GM19438 (cell line): ENCODE data around the gene OR13J1.
"Not testable (repeated sequence)": the region's sequence is repeated elsewhere in the genome, so short reads cannot be mapped to it uniquely, and the experiment has no call there.

ENCODE experiments used
- ATAC-seq: cut with Tn5 transposase; IDR thresholded peaks from one replicate; pipeline ENCODE4 v1.9.1; 2021; ENCODE audit warnings: low read depth; ENCODE audit not compliant: unreplicated experiment

Gene OR13J1

DNA sequence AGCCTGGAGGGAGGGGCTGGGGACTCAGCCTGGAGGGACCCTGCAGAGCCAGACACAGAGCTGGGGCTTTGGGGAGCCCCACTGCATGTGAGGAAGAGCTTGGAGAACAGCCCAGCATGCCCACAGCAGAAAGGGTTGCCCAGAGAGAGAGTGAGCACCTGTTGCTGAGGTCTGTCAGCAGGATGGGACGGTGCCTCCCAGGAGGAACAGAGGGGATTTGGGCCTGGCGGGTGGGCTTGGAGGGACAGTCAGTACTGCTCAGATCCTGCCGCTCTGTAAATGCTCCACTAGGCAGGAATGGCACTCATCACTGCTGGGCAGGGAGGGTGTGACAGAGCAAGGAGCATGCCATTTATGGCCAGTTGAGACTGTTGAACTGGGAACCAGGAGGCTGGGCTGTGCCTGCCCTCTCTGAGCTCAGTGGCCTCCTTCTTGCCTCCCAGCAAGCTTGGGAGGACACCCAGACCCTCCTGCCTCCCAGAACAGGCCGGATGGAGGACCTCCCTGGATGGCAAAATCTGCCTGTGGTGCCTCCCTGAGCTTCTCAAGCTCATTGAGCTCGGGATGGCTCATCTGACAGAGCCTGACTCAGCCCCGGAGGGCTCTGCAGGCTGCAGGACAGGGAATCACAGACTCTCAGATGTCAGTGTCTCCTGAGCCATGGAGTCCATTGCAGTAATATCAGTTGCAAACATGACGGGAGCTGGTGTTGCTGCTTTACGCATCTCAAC, 35.0 kb upstream of the OR13J1 start:
- no peak for ATAC-seq

DNA sequence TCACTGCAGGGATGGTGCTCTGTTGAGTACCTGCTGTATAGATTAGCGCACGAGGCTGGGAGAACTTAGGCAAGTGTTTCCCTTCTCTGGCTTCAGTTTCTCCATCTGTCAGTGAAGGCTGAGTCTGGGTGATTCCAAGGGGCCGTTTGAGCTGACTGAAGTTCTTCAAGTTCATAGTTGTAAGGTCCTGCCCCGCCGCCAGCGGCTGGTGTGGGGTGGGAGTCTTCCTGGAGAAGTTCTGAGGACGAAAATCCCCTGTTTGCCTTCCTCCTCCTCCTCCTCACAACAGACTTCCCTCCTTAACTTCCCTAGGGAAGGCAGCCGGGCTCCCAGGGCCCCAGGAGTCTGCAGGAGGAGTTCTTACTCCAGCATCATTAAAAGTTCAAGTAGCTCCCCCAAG, 34.1 kb upstream of the OR13J1 start:
- ATAC-seq = no peak

DNA sequence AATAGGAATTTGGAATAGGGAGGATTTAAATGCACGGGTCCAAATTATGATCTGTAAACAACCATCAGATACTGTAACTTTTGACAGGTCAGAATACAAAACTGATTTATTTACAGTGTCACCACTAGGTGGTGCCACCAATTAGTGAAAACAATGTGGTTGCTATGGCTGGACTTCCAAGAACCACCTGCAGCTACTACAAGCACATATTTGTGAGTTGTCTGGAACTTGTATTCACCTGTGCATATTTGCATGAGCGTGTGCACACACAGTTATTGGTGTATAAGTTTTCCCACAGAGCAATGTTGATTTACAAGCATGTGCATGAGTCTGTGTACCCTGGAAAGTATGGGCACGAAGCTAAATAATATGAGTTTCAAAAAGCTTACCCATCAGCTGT, 32.8 kb upstream of the OR13J1 start:
- no peak for ATAC-seq

DNA sequence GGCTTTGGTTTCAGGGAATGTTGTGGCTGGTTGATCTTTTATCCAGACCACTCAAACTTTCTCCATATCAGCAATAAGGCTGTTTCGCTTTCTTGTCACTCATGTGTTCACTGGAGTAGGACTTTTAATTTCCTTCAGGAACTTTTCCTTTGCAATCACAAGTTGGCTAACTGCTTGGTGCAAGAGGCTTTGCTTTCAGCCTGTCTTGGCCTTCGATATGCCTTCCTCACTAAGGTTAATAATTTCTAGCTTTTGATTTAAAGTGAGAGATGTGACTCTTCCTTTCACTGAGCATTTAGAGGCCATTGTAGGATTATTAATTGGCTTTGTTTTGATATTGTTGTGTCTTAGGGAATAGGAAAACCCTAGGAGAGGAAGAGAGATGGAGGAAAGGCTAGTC, 28.8 kb upstream of the OR13J1 start:
- ATAC-seq = no peak

DNA sequence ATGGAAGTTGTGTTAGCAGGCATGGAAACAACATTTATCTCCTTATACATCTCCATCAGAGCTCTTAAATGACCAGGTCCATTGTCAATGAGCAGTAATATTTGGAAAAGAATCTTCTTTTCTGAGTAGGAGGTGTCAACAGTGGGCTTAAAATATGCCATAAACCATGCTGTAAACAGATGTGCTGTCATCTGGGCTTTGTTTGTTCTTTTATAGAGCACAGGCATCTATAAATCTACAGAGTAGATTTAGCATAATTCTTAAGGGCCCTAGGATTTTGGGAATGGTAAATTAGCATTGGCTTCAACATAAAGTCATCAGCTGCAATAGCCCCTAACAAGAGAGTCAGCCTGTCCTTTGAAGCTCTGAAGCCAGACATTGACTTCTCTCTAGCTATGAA, 28.1 kb upstream of the OR13J1 start:
- no peak for ATAC-seq

DNA sequence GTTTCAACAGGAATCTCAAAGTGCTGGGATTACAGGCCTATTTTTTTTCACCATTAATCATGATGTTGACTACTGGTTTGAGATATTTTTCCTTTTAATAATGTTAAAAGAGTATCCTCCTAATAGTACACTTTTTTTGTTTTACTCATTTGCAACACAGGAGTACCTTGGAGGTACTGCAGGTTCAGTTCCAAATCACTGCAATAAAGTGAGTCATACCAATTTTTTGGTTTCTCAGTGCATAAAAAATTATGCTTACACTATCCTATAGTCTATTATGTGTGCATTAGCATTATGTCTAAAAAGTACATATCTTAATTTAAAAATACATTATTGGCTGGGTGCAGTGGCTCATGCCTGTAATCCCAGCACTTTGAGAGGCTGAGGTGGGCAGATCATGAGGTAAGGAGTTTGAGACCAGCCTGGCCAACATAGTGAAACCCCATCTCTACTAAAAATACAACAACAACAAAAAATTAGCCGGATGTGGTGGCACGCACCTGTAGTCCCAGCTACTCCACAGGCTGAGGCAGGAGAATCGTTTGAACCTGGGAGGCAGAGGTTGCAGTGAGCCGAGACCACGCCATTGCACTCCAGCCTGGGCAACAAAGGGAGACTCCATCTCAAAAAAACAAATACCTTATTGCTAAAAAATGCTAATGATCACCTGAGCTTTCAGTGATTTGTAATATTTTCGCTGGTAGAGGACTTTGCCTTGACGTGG, 27.3 kb upstream of the OR13J1 start:
- ATAC-seq = not testable (repeated sequence)

DNA sequence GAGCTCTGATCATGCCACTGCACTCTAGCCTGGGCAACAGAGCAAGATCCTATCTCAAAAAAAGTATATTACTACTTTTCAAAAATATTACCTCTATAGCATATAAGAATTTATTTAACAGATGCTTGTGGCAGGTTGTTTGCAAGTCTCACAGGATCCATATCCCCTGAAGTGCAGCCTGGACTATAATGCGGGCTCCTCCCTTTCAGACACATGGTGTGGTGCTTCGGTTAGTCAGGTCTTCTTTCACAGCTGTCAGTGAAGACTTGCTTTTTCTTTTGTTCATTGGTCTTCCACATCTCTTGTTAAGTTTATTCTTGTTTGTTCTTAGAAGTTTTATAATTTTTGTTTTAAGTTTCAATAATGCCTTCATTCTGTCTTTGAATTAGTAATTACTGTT, 26.4 kb upstream of the OR13J1 start:
- ATAC-seq = no peak

DNA sequence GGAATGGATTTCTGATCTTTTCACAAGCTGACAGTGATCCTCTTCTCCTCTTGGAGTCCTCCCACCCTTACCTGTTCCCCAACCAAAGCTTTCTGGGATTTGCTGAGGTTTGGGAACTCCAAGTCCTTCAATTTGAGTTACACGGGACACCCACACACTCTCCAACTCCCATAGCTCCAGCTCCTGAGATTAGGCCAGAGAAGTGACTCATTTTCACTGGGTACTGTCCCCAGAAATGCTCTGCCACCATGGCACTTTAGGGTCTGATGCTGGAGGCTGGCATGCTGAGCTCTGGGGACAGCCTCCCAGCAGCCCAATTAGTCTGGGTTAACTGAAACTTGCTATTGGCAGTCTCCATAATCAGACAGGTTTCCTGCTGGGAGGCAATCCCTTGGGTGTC, 21.9 kb upstream of the OR13J1 start:
- no peak for ATAC-seq

DNA sequence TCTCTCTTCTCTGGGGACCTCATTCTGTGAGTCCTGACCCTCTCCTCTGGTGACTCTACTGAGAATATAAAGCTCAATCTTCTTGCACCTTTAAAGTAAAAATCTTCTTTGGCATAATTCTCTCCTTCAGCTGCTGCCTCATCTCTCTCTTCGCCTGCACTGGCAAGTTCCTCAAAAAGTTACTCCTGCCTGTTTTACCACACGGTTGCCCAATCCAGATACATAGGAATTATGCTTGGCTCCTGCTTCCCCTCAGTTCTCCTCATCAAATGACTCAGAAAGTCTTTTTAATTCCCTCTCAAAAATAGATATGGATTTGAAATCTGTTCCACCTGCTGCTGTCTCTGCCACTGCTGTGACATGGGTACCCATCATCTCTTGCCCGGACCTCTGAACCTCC, 21.4 kb upstream of the OR13J1 start:
- no peak for ATAC-seq

DNA sequence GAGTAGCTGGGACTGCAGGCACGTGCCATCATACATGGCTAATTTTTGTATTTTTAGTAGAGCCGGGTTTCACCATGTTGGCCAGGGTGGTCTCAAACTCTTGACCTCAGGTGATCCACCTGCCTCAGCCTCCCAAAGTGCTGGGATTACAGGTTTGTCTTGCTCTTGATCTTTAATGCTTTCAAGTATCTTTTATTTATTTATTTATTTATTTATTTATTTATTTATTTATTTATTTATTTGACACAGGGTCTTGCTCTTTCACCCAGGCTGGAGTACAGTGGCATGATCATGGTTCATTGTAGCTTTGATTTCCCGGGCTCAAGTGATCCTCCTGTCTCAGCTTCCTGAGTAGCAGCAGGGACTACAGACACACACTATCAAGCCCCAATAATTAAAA, 14.7 kb upstream of the OR13J1 start:
- not testable (repeated sequence) for ATAC-seq

DNA sequence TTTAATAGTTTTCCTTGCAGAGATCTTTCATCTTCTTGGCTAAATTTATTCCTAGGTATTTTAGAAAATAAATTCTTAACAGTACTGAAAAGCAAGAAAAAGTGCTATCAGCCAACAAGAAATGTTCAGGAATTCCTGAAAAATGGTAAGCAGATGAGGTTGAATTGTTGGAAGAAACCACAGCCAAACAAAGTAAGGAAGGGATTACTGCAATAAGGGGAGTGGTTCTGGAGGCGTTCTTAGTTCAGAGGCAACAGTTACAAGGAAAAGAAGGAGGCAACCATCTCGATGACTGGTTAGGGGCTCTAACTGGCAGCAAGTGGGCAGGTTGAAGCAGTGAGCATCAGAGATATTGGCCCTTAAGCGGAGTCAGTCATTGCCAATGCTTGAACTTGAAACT, 12.8 kb upstream of the OR13J1 start:
- ATAC-seq = no peak

DNA sequence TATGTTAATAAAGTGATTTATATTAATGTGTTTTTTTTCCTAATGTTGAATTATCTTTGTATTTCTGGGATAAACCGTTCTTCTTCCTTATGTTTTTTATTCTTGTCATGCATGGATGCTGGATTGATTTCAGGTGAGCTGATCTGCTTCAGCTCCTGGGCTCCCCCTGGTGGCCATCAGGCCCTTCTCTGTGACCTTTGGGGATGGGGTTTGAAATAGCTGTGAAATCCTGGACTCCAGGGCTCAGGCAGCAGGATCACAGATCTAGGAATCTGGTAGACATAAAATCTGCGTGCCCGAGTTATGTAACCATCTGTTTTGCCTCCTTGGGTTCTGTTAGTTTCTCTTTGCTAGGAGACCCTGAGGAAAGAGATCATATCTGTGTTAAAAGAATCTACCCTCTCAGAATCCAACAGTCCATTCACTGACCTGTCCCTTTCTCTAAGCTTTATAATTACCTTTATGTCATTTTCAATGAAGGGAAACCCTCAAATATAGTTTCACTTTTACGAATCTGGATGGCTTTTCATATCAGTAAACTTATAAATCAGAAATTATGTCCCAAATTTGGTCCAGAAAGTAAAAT, 12.2 kb upstream of the OR13J1 start:
- ATAC-seq = no peak

DNA sequence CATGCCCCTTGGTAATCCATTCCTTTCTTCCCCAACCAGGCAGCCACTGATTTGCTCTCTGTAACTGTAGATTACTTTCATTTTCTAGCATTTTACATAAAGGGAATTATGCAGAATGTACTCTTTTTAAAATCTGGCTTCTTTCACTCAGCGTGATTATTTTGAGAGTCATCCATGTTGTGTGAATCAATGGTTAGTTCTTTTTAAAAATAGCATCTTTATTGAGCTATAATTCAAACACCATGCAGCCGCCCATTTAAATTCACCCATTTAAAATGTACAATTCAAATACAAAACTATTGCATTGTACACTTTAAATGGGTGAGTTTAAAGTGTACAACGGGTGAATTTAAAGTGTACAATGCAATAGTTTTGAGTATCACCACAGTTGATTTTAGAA, 2.3 kb upstream of the OR13J1 start:
- no peak for ATAC-seq

DNA sequence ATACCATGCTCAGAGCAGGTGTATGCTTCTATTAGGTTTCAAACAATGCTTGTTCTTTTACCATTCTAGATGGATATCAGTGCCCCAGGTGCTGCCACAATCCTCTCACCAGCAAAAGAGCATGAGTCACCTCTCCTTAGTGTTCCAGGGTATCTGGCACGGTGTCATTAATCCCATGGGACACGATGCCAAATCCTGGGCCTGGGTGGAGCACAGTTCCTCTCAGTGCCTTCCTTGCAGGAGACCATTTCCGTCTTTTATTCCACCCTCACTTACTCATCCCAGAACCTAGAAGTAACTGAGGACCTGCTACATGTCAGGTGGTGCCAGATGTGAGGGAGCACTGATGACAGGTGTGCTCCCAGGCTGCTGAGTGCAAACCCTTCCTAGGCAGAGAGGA, 1.3 kb upstream of the OR13J1 start:
- ATAC-seq = no peak

DNA sequence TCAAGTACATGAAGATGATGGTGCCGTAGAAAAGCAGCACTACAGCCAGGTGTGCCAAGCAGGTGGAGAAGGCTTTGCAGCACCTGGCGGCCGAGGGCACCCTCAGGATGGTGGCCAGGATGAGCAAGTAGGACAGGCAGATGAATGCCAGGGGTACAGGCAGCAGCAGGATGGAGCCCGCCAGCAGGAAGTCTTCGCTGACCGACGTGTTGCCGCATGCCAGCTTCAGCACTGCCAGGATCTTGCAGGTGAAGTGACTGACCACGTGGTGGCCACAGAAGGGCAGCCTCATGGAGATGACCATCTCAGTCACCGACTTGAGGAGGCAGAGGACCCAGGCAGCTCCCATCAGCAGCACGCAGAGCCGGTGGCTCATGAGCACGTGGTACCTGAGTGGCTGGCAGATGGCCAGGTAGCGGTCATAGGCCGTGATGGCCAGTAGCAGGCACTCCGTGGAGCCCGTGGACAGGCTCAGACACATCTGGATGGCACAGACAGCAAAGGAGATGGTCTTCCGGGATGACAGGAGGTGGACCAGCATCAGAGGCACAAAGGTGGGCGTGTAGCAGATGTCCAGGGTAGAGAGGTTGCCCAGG, 482 bp downstream of the OR13J1 start:
- no peak for ATAC-seq

DNA sequence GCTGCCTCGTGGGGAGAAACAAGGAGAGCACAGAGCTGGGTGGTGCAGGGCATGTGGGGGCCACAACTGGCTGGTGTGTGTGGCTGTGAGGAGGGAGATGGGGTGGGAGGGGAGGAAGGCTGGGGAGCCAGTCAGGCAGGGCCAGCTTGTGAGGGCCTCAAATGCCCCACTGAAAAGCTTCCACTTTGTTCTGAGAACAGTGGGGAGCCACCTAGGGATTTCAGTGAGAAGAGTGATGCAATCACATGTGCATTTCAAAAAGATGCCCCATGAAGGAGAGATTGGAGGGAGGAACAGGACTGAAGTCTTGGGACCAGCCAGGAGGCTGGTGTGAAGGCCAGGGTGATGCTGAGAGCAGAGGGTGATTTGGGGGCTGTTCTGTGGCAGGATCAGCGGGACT, 1.3 kb downstream of the OR13J1 start:
- no peak for ATAC-seq

DNA sequence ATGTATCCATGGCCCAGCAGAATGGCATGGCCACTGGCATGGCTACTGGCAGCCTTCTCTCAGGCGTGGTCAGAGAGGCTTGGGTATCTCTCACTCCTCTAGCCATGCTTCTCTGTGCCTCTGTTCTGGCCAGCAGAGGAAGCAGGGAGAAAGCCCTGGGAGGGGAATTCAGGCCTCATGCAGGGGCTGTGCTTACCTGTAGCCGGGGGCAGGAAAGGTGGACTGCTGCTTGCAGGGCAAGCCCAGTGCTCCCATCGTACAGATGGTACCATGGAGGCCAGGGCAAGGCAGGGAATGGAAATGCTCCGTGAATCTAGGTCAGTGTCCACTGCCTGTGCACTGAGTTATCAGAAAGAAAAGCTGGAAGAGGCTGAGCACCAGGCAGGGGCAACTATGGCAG, 2.7 kb downstream of the OR13J1 start:
- no peak for ATAC-seq

DNA sequence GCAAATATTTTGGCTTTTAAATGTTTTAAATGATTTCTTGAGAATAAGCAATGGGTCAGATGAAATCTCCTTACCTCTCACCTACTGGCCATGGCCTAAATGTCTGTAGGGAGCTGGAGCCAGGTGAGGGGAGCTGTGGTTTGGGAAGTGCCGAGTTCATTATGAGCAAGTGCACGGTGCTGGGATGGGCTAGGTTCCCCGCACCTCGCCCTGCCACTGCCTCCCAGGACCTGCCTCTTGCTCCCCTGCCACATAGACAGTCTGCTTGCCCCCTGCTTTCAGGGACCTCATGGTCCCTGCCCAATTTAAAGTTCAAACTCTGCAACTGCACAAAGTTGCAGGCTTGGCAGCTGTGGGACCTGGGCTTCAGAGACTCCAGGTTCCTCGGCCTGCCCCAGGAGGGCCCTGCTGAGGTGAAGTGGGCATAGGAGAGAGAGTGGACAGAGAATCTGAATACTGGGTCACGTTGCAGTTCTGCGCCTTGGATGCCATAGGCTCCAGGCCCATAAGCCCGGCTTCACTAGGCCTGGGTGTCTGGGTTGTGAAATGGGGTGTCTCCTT, 5.4 kb downstream of the OR13J1 start:
- no peak for ATAC-seq

DNA sequence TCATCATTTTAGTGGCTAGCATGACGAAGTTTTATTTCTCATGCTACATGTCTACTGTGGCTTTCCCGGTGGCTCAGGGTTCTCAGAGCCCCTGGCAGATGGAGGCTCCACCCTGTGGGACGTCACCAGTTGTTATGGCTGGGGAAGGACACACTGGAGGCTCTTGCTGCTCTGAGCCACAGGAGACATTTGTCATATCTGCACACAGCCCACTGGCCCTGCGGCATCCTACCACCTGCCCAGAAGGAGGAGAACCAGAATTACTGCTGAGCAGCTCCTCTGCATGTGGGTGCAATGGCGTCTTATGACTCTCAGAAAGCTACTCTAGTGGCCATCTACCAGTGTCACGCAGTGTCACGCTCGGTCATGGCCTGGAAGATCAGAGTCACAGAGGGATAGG, 6.6 kb downstream of the OR13J1 start:
- no peak for ATAC-seq

DNA sequence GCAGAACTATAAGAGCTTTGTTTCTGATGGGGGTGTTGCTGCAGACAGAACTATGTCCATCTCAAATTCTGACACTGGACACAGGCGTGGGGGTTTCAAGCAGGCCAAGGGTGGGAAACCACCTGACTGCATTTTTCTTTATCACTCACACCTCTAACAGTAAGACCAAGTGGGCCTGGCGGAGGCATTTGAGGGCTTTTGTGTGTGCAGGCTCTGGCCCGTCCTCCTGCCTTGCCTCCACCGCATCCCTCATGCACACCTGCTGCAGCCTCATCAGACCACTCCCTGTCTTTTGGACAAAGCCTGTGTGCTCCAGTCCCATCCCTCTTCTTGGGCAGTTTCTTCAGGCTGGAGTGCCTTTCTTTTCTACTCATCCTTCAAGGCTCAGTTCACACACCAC, 7.9 kb downstream of the OR13J1 start:
- ATAC-seq = no peak

DNA sequence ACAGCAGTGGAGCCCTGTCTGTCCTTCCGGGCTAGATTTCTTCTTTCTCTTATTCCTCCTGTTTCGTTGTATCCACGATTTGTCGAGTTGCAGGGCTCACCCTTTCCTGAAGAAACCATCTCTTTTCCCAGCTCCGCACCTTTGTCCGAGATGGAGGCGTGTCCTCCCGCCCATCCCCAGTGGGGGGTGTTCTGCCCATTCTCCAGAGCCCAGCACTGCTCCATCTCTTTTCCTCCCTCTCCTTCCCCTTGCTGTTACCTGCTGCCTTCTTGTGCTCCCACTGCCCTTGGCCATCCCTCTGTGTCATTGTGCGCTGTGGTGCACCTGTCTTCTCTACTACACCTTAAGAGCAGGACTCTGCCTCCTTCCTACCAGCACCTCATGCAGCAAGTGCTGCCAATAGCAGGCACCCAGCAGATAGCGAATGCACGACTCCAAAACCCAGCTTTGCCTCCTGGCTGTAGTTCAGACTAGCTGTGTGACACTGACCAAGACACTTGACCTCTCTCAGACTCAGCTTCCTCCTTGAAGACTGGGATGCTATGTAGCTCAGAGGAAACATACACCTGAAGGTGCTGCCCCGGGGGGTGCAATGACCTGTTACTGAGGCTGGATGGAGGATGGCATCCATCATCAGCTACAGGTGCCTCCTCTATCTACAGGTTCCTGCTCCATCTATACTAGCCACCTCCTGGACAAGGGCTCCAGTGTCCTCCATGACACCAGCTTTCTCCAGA, 8.9 kb downstream of the OR13J1 start:
- no peak for ATAC-seq
